ENCODE data around the gene IL6R.
A peak's percentile ranks its signal among the peaks of the same experiment; 100 is the strongest.
"Not testable (repeated sequence)": the region's sequence is repeated elsewhere in the genome, so short reads cannot be mapped to it uniquely, and the experiment has no call there.

IL6R gene

DNA sequence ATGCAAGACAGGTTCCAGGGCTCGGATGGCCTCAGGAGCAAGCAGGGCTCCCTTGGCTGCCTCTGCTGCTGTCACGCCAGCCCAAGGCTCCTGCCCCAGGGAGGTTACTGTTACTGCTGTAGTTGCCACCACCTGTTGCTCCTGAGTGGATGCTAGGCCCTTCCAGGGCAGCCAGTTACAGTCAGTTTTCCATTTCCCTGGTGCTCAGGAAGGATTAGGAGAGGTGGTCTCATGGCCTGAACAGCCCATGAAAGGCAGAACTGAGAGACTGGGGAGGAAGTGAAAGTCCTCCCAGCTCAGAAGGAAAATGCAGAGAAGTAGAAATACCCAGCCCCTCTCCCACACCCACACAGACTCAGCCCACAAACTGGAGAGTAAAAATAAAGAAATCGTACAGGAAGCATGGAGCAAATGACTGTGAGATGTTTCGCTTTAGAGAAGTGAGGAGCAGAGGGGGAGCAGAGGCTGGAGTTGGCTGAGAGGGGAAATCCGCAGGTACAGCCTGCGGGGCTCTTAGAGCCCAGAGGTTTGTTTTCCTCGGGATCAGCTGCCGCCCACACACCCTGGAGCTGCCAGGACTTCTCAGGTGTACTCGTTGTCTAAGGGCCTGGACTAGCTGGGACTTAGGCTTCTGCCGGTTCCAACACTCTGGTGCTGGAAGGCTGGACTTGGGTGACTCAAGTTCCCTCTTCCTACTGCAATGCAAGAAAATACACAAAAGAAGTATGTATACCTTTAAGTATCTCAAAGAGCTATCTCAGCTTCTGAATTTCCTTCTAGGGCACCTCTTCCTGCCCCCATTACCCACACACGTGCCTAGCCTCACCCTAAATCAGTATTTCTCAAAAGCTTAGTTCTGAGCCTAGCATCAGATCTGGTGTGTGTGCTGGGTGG, 2.3 kb downstream of the IL6R start:
- no peak for DNase-seq

GRCh38 chr1:154408174-154408777, 3.1 kb downstream of the IL6R start:
- no peak for DNase-seq

DNA sequence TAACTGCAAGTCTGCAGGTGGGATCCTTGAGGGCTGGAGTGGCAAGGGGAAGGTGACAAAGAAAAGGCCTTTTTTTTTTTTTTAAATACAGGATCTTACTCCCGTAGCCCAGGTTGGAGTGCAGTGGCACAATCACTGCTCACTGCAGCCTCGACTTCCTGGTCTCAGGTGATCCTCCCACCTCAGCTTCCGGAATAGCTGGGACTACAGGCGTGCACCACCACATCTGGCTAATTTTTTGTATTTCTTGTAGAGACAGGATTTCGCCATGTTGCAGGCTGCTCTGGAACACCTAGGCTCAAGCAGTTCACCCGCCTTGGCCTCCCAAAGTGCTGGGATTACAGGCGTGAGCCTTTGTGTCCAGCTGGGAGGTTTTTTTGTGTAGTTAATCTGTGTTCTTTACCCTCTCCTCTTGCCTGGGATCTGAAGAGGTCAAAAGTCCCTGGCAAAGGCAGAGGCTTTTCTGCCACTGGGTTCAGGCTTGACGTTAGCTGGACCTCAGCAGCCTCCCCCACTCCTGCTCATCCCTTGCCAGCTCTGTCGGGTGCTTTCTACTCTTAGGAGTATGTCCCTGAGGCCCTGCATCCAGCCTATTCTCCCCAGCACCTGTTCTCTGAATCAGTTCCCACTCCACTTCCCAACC, 5.2 kb downstream of the IL6R start:
- no peak for DNase-seq

- no peak for DNase-seq
Measured at GRCh38 chr1:154411525-154411924, 6.4 kb downstream of the IL6R start.

DNA sequence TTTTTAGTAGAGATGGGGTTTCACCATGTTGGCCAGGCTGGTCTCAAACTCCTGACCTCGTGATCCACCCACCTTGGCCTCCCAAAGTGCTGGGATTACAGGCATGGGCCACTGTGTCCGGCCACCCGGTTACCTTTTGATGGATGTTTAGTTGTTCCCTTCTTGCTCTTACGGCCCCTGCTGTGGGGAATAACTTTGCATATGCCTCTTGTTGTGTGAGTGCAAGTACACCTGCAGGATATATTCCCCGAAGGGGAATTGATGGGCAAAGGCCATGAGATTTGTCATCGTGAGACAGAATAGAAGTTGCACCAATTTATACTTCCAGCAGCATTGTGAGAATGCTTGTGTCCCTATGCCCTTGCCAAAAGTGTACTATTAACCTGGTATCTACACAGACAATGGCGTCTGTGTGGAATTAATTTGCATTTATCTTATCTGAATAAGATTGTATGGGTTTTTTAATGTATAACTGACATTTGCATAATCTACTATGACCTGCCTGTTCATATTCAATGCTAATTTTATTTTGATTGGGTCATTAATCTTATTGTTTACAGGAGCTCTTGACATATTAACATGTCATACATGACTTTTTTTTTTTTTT, 8.1 kb downstream of the IL6R start:
- DNase-seq, result no peak

- DNase-seq, result no peak
Measured at GRCh38 chr1:154414606-154415005, 9.5 kb downstream of the IL6R start.

DNA sequence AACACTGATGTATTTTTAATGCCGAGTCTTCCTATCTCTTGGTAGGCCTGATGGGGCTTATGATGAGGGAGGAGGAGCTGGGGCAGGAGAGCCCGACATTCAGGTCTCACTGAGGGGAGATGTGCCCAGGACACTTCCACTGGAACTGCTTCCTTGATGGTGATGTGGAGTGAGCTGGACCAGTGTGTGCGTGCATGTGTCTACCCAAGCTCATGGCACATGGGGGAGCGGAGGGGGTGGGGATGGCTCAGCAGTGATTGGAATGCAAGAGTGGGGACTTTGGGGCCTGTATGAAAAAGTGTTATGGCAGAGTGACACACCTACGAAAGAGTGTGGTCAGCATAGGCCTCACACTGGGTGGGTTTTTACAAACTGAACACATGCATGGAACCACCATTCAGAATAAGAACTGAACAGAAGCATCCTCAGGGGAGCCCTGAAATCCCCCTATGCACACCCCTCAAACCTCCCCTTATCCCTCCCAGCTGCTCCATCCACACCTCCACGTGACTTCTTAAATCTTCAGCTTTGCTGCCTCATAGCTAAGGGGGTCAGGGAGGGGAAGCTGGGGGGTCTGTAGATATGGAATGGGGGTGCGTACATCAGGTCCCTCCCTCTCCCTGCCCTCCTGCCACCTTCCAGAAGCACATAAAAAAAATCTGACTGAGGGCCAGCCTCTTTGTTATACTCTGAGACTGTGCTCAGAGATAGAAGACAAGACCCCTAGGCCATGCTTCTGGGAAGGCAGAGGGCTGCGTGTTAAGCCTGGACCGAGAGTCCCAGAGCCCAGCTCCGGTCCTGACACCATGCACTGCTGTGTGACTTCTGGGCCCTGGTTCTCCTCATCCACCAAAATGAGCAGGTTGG, 11.6 kb downstream of the IL6R start:
- DNase-seq, result no peak

DNA sequence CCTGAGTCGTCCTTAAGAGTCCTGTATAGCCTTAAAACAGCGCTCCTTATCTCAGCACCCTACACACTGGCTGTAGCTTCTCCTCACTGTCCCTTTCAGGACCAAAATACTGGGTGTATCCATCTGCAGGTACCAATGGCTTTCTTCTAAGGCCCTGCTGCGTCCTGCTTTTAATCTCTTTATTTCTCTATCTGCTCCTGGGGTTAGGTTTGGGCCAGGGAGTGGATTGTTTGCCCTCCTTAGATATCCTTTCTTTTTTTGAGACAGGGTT, 12.1 kb downstream of the IL6R start:
- no peak for DNase-seq

GRCh38 chr1:154418062-154418921, 13.1 kb downstream of the IL6R start:
- peak; percentile 37 for DNase-seq

GRCh38 chr1:154418923-154419619, 13.9 kb downstream of the IL6R start:
- no peak for DNase-seq

DNA sequence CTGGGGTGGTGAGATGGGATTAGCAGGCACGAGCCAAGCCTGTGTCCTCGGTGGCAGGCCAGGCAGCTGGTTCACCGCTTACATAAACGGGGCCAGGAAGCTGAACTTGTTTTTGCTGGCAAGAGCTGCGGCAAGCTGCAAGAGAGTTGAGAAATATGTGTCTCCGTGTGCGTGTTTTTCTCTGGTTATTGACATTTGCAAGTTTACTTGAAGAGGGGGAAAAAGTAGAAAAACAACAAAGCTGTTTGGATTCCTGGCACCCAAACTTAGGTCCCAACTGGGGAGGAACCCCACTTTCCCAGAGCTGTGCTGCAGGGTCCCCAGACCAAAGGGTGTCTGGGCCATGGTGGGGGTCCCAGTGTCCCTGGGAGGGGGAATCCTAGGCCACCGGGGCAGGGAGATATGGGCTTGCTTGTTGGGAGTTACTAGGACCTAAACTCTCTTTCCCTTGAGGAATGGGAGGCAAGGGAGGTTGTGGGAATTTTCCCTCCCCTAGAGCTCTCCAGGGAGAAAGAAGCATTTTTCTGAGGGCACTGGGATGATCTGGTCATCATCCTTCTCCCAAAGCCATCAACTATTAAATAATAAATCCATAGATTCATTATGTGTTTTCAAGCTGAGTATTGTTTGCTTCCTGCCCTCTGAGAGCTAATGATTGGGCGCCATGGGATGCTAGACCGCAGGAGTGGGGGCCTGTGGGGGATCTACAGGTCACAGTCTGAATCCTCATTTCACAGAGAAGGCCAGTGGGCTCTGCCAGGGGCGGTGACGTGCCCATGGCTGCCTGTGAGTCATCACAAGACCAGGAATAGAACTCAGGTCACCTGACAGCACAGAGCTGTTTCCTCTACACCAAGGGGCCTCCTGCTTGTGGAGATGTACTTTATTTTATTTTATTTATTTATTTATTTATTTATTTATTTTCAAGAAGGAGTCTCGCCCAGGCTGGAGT, 14.8 kb downstream of the IL6R start:
- DNase-seq, result peak; percentile 53

DNA sequence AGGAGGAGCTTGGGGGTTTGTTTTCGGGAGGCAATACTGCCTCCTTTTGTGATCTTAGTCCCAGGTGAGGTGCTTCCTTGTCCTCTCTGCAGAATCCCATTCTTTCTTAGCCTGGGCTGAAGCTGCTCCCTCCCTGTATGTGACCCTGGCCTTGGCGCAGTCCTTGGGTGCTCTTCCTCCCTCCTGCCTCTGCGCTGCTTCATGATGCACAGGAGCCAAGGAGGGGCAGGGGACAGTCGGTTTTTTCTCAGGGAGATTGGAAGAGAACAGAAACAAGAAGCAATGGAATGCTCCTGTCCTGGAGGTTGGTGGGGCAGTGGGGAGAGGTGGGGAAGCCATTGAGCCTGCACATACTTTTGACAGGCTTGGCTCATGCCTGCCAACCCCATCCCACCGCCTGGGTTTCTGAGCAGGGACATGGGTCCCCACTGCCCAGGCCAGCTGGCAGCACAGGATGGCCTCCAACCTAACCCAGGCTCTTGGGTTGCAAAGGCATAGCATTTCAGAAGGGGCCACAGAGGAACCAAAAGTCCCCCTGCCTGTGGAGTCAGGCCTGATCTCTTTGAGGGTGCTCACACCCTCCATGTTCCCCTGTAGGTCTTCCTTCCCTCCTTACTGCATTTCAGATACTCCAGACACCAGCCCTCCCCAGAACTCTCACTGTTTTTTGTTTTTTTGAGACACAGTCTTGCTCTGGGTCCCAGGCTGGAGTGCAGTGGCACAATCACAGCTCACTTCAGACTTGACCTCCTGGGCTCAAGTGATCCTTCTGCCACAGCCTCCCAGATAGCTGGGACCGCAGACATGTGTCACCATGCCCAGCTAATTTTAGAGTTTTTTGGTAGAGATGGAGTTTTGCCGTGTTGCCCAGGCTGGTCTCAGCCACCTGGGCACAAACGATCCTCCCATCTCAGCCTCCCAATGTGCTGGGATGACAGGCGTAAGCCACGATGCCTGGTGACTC, 16.1 kb downstream of the IL6R start:
- no peak for DNase-seq

DNA sequence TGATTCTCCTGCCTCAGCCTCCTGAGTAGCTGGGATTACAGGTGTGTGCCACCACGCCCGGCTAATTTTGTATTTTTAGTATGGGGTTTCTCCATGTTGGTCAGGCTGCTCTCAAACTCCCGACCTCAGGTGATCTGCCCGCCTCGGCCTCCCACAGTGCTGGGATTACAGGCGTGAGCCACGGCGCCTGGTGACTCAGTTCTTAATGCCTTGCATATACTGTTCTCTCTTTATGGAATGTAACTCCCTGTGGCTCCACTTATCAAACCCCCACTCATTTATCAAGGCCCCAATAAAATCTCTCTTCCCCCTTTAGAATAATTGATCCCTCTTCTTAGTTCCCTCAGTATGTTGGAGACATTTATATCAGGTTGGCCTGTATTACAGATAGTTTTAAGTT, 16.9 kb downstream of the IL6R start:
- not testable (repeated sequence) for DNase-seq

GRCh38 chr1:154422521-154422920, 17.4 kb downstream of the IL6R start:
- no peak for DNase-seq

GRCh38 chr1:154423304-154423987, 18.3 kb downstream of the IL6R start:
- no peak for DNase-seq

DNA sequence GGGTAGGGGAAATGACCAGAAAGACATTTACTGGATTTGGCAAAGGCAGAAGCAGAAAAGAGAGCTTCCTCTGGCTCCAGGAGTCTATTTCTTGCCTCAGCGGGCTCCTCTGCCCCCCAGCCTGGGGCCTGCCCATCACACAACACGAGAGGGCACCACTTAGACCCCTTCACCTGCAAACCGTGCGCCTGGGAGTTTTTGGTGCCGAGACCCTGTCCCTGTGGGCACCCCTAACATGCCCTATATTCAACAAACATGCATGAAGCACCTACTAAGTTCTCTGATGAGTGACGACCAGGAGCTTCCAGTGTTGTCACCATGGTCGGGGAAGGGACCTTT, 18.8 kb downstream of the IL6R start:
- DNase-seq, result no peak

DNA sequence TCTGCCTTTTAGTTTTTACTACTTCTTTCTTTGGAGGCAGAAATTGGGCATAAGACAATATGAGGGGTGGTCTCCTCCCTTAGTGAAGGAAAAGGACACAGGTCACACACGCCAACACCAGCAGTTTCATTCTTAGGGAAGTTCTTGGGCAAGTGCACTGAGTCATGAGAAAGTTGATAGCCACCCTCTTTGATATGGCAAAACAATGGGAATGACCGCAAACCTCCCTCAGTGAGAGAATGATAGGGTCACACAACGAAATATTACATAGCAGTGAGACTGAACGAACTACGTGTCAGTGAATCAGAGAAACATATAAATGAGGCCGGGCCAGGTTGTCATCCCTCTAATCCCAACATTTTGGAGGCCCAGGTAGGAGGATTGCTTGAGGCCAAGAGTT, 20.0 kb downstream of the IL6R start:
- DNase-seq, result no peak

Measured in activated CD4-positive, alpha-beta T cell treated with anti-CD3 and anti-CD28 coated beads, Interleukin-2, amount 50 U/mL, for 1 hour (primary cell).